ENCODE measurements around the gene LDB2.
"Not testable (repeated sequence)": the region's sequence is repeated elsewhere in the genome, so short reads cannot be mapped to it uniquely, and the experiment has no call there.

The LDB2 gene

GRCh38 chr4:16524406-16524805 is 374.0 kb downstream of the LDB2 start:
- WGBS, 2 experiments = 62 to 68% methylated on average over 5 of the region's 5 CpGs
- Histone ChIP-seq H3K4me1 (ENCODE audit: control insufficient read depth, insufficient read depth, low read length) (peaks cover 4% of the 10 kb centered on the region), H3K27ac (ENCODE audit: insufficient read depth, low read depth, low read length, poor library complexity, severe bottlenecking) (no peak overlapping the region), H3K36me3 (ENCODE audit: control insufficient read depth, insufficient read depth, low read length) (no peaks in the 10 kb centered on the region), H3K27me3 (ENCODE audit: control insufficient read depth, insufficient read depth, low read length, poor library complexity, severe bottlenecking) (no peaks in the 10 kb centered on the region), H3K9me3 (ENCODE audit: control insufficient read depth, low read length) (no peaks in the 10 kb centered on the region), H3K4me3 (ENCODE audit: insufficient read depth, low read depth, low read length) (no peak overlapping the region)

GRCh38 chr4:16523526-16523925 is 374.9 kb downstream of the LDB2 start:
- H3K9me3 ChIP-seq (ENCODE audit: control insufficient read depth, low read length); H3K27me3 ChIP-seq (ENCODE audit: control insufficient read depth, insufficient read depth, low read length, poor library complexity, severe bottlenecking); H3K36me3 ChIP-seq (ENCODE audit: control insufficient read depth, insufficient read depth, low read length); H3K27ac ChIP-seq (ENCODE audit: insufficient read depth, low read depth, low read length, poor library complexity, severe bottlenecking); H3K4me3 ChIP-seq (ENCODE audit: insufficient read depth, low read depth, low read length); H3K4me1 ChIP-seq (ENCODE audit: control insufficient read depth, insufficient read depth, low read length): not testable (repeated sequence)
- 95 to 98% methylated on average over 6 of the region's 6 CpGs for WGBS, 2 experiments

GRCh38 chr4:16521156-16521915 is 377.1 kb downstream of the LDB2 start:
- WGBS, 2 experiments = 94% methylated on average over 1 of the region's 1 CpG
- H3K27ac ChIP-seq (ENCODE audit: insufficient read depth, low read depth, low read length, poor library complexity, severe bottlenecking) = no peak overlapping the region
- no peaks in the 10 kb centered on the region for H3K36me3 ChIP-seq (ENCODE audit: control insufficient read depth, insufficient read depth, low read length)
- H3K27me3 ChIP-seq (ENCODE audit: control insufficient read depth, insufficient read depth, low read length, poor library complexity, severe bottlenecking) = no peaks in the 10 kb centered on the region
- H3K4me3 ChIP-seq (ENCODE audit: insufficient read depth, low read depth, low read length) = no peak overlapping the region
- H3K4me1 ChIP-seq (ENCODE audit: control insufficient read depth, insufficient read depth, low read length) = peaks cover 4% of the 10 kb centered on the region
- no peaks in the 10 kb centered on the region for H3K9me3 ChIP-seq (ENCODE audit: control insufficient read depth, low read length)

GRCh38 chr4:16516796-16517439 is 381.5 kb downstream of the LDB2 start:
- H3K9me3 ChIP-seq (ENCODE audit: control insufficient read depth, low read length) = no peaks in the 10 kb centered on the region
- no peaks in the 10 kb centered on the region for H3K27me3 ChIP-seq (ENCODE audit: control insufficient read depth, insufficient read depth, low read length, poor library complexity, severe bottlenecking)
- H3K36me3 ChIP-seq (ENCODE audit: control insufficient read depth, insufficient read depth, low read length) = no peaks in the 10 kb centered on the region
- no peak overlapping the region for H3K27ac ChIP-seq (ENCODE audit: insufficient read depth, low read depth, low read length, poor library complexity, severe bottlenecking)
- no peaks in the 10 kb centered on the region for H3K4me1 ChIP-seq (ENCODE audit: control insufficient read depth, insufficient read depth, low read length)
- WGBS, 2 experiments = 78 to 83% methylated on average over 5 of the region's 5 CpGs
- no peak overlapping the region for H3K4me3 ChIP-seq (ENCODE audit: insufficient read depth, low read depth, low read length)

DNA sequence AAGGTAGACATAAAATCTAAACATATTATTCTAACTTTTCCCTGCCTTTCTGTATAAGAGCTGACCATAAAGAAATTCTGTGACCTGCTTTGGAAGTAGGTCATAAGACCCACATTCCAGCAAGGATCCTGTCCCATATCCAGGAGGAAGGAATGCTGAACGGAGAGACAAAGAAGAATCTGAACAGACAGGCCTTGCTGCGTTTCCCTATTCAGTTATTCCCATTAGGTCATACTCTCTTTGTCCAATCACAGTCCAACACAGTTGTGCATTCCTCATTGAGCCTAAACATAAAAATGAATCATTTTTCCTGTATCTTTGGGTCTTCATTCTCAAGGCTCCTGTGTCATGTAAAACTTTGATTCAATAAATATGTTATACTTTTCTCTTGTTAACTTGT is 384.6 kb downstream of the LDB2 start:
- Histone ChIP-seq H3K4me3 (ENCODE audit: insufficient read depth, low read depth, low read length) (no peak overlapping the region), H3K9me3 (ENCODE audit: control insufficient read depth, low read length) (no peaks in the 10 kb centered on the region), H3K36me3 (ENCODE audit: control insufficient read depth, insufficient read depth, low read length) (no peaks in the 10 kb centered on the region), H3K4me1 (ENCODE audit: control insufficient read depth, insufficient read depth, low read length) (no peaks in the 10 kb centered on the region), H3K27ac (ENCODE audit: insufficient read depth, low read depth, low read length, poor library complexity, severe bottlenecking) (no peak overlapping the region), H3K27me3 (ENCODE audit: control insufficient read depth, insufficient read depth, low read length, poor library complexity, severe bottlenecking) (no peaks in the 10 kb centered on the region)
- WGBS, 2 experiments = 82 to 88% methylated on average over 2 of the region's 2 CpGs

DNA sequence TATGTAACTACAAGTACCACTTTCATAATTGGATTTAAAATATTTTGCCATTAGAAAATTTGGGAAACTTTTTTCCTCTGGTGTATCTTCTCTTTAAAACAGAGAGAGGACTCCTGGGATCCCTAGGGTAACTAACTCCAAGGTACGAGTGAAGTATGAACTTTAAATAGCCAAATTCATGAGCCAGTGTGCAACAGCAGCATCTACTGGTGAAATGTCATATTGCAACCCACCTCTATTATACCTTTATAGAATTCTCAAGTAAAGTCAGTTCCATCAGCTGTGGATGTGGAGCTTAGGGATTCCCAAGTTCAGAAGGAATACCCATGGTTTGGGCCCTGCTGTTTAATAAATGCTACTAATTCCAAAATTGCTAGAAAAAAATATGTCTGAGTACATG is 389.5 kb downstream of the LDB2 start:
- Histone ChIP-seq H3K27ac (ENCODE audit: insufficient read depth, low read depth, low read length, poor library complexity, severe bottlenecking) (no peak overlapping the region), H3K4me3 (ENCODE audit: insufficient read depth, low read depth, low read length) (no peak overlapping the region), H3K4me1 (ENCODE audit: control insufficient read depth, insufficient read depth, low read length) (no peaks in the 10 kb centered on the region), H3K9me3 (ENCODE audit: control insufficient read depth, low read length) (no peaks in the 10 kb centered on the region), H3K36me3 (ENCODE audit: control insufficient read depth, insufficient read depth, low read length) (no peaks in the 10 kb centered on the region), H3K27me3 (ENCODE audit: control insufficient read depth, insufficient read depth, low read length, poor library complexity, severe bottlenecking) (no peaks in the 10 kb centered on the region)
- whole genome bisulfite sequencing, 2 experiments = 90 to 100% methylated on average over 1 of the region's 1 CpG

- WGBS, 2 experiments = 81 to 82% methylated on average over 7 of the region's 7 CpGs
- Histone ChIP-seq H3K27ac (ENCODE audit: insufficient read depth, low read depth, low read length, poor library complexity, severe bottlenecking) (no peak overlapping the region), H3K9me3 (ENCODE audit: control insufficient read depth, low read length) (no peaks in the 10 kb centered on the region), H3K4me1 (ENCODE audit: control insufficient read depth, insufficient read depth, low read length) (no peaks in the 10 kb centered on the region), H3K36me3 (ENCODE audit: control insufficient read depth, insufficient read depth, low read length) (no peaks in the 10 kb centered on the region), H3K4me3 (ENCODE audit: insufficient read depth, low read depth, low read length) (no peak overlapping the region), H3K27me3 (ENCODE audit: control insufficient read depth, insufficient read depth, low read length, poor library complexity, severe bottlenecking) (no peaks in the 10 kb centered on the region)
Measured at GRCh38 chr4:16505726-16506125, 392.7 kb downstream of the LDB2 start.

DNA sequence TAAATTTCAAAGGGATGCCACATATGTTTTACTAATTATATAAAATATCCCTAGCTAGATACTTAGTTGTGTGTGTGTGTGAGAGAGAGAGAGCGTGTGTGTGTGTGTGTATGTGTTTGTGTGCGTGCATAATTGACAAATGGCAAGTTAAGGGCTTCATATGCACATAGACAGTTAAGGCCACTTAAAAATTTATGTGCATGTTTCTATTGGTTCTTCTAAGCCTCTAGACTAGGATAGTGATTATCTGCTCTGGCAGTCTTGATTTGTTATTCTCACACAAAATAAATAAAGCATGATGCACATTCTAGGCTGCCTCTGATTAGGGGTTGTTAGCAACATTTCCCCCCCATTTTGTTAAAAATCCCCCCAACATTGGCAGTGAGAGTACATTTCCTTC is 393.2 kb downstream of the LDB2 start:
- Histone ChIP-seq H3K4me1 (ENCODE audit: control insufficient read depth, insufficient read depth, low read length) (no peaks in the 10 kb centered on the region), H3K27ac (ENCODE audit: insufficient read depth, low read depth, low read length, poor library complexity, severe bottlenecking) (no peak overlapping the region), H3K27me3 (ENCODE audit: control insufficient read depth, insufficient read depth, low read length, poor library complexity, severe bottlenecking) (no peaks in the 10 kb centered on the region), H3K9me3 (ENCODE audit: control insufficient read depth, low read length) (no peaks in the 10 kb centered on the region), H3K4me3 (ENCODE audit: insufficient read depth, low read depth, low read length) (no peak overlapping the region), H3K36me3 (ENCODE audit: control insufficient read depth, insufficient read depth, low read length) (no peaks in the 10 kb centered on the region)
- 69 to 88% methylated on average over 2 of the region's 2 CpGs for whole genome bisulfite sequencing, 2 experiments

GRCh38 chr4:16503421-16504100 is 394.9 kb downstream of the LDB2 start:
- H3K4me3 ChIP-seq (ENCODE audit: insufficient read depth, low read depth, low read length) = no peak overlapping the region
- H3K36me3 ChIP-seq (ENCODE audit: control insufficient read depth, insufficient read depth, low read length) = no peaks in the 10 kb centered on the region
- H3K27me3 ChIP-seq (ENCODE audit: control insufficient read depth, insufficient read depth, low read length, poor library complexity, severe bottlenecking) = no peaks in the 10 kb centered on the region
- H3K27ac ChIP-seq (ENCODE audit: insufficient read depth, low read depth, low read length, poor library complexity, severe bottlenecking) = no peak overlapping the region
- 100% methylated on average over 1 to 4 of the region's 4 CpGs for WGBS, 2 experiments
- H3K4me1 ChIP-seq (ENCODE audit: control insufficient read depth, insufficient read depth, low read length) = no peaks in the 10 kb centered on the region
- no peaks in the 10 kb centered on the region for H3K9me3 ChIP-seq (ENCODE audit: control insufficient read depth, low read length)

GRCh38 chr4:16498978-16499377 is 399.5 kb downstream of the LDB2 start:
- Histone ChIP-seq H3K9me3 (ENCODE audit: control insufficient read depth, low read length) (no peaks in the 10 kb centered on the region), H3K27ac (ENCODE audit: insufficient read depth, low read depth, low read length, poor library complexity, severe bottlenecking) (no peak overlapping the region), H3K27me3 (ENCODE audit: control insufficient read depth, insufficient read depth, low read length, poor library complexity, severe bottlenecking) (no peaks in the 10 kb centered on the region), H3K4me1 (ENCODE audit: control insufficient read depth, insufficient read depth, low read length) (no peaks in the 10 kb centered on the region), H3K4me3 (ENCODE audit: insufficient read depth, low read depth, low read length) (no peak overlapping the region), H3K36me3 (ENCODE audit: control insufficient read depth, insufficient read depth, low read length) (no peaks in the 10 kb centered on the region)
